GM23338 (cell line): ENCODE results near the gene TM9SF2. TPM values are rescaled to one million over a fixed set of nuclear protein-coding genes. Genes with fewer than 3 reads are reported as not detected.

ENCODE experiments used
- ATAC-seq: fragments of 200-7000 bp; cut with Tn5 transposase; 3 replicates; pipeline ENCODE4 v1.9.1; 2020
- DNase-seq: peaks from one replicate; pipeline ENCODE4 v3.0.0-alpha.2; 2015; ENCODE audit warnings: low spot score
- H2AFZ ChIP-seq: fragments of 200-600 bp; sonication (generic); 2 replicates; pipeline ENCODE4 v1.8.0; 2016; ENCODE audit warnings: antibody characterized with exemption, mild to moderate bottlenecking, moderate library complexity
- H3F3A ChIP-seq: fragments of 200-600 bp; sonication (generic); replicated peaks from 2 replicates; pipeline ENCODE4 v1.8.0; 2017; ENCODE audit warnings: antibody characterized with exemption, mixed run types, low read depth
- H3K27ac ChIP-seq: fragments of 200-600 bp; sonication (generic); 2 replicates; pipeline ENCODE4 v1.6.1; 2016; ENCODE audit warnings: low read depth
- H3K27me3 ChIP-seq: fragments of 200-600 bp; sonication (generic); 2 replicates; pipeline ENCODE4 v1.8.0; 2016; ENCODE audit warnings: mild to moderate bottlenecking, mixed run types, moderate library complexity; ENCODE audit not compliant: insufficient read depth
- H3K36me3 ChIP-seq: fragments of 200-600 bp; sonication (generic); 2 replicates; pipeline ENCODE4 v1.8.0; 2016; ENCODE audit warnings: mild to moderate bottlenecking; ENCODE audit not compliant: insufficient read depth
- H3K4me1 ChIP-seq: fragments of 200-600 bp; sonication (generic); 2 replicates; pipeline ENCODE4 v1.8.0; 2016; ENCODE audit warnings: mild to moderate bottlenecking, moderate library complexity; ENCODE audit not compliant: insufficient read depth
- H3K4me2 ChIP-seq: fragments of 200-600 bp; sonication (generic); 2 replicates; pipeline ENCODE4 v1.7.1; 2017; ENCODE audit warnings: mixed run types
- H3K4me3 ChIP-seq: fragments of 200-600 bp; sonication (generic); 2 replicates; pipeline ENCODE4 v1.6.1; 2016; ENCODE audit warnings: mixed run types
- H3K79me2 ChIP-seq: fragments of 200-600 bp; sonication (generic); replicated peaks from 2 replicates; pipeline ENCODE4 v1.8.0; 2017; ENCODE audit warnings: mild to moderate bottlenecking; ENCODE audit not compliant: insufficient read depth
- H3K9me2 ChIP-seq: fragments of 200-600 bp; sonication (generic); 2 replicates; pipeline ENCODE4 v1.8.0; 2017; ENCODE audit not compliant: insufficient read depth
- H4K20me1 ChIP-seq: fragments of 200-600 bp; sonication (generic); replicated peaks from 2 replicates; pipeline ENCODE4 v1.8.0; 2017; ENCODE audit warnings: mild to moderate bottlenecking; ENCODE audit not compliant: insufficient read depth
- H3K27ac Mint-ChIP-seq: 2 replicates; pipeline ENCODE4 v1.8.0; 2020; ENCODE audit warnings: inconsistent platforms, mild to moderate bottlenecking, moderate library complexity, mixed read lengths
- H3K27me3 Mint-ChIP-seq: 3 replicates; pipeline ENCODE4 v1.8.0; 2022; ENCODE audit warnings: low read depth, mild to moderate bottlenecking, moderate library complexity, mixed read lengths, inconsistent platforms; ENCODE audit not compliant: insufficient read depth, poor library complexity
- H3K36me3 Mint-ChIP-seq: 3 replicates; pipeline ENCODE4 v1.8.0; 2021; ENCODE audit warnings: low read depth, mild to moderate bottlenecking, inconsistent platforms, moderate library complexity, mixed read lengths
- H3K4me1 Mint-ChIP-seq: 3 replicates; pipeline ENCODE4 v1.8.0; 2020; ENCODE audit warnings: mild to moderate bottlenecking, inconsistent platforms, mixed read lengths
- H3K4me3 Mint-ChIP-seq: 3 replicates; pipeline ENCODE4 v1.8.0; 2021; ENCODE audit warnings: moderate library complexity, mild to moderate bottlenecking, inconsistent platforms, mixed read lengths
- H3K9me3 Mint-ChIP-seq: 3 replicates; pipeline ENCODE4 v1.8.0; 2020; ENCODE audit warnings: moderate library complexity, mild to moderate bottlenecking, inconsistent platforms, mixed read lengths
- CREB1 ChIP-seq: fragments of 250-450 bp; sonication (Bioruptor Pico); IDR thresholded peaks from 2 replicates; pipeline ENCODE4 v1.5.0; 2020; ENCODE audit warnings: low read depth, mild to moderate bottlenecking, moderate library complexity
- CTCF ChIP-seq, 2 experiments: fragments of 200-600 bp in 1 of 2; sonication (generic) in 1 of 2; conservative IDR thresholded peaks; 2 replicates each; pipeline versions ENCODE4 v1.5.1 to v1.6.1; 2016 to 2017; ENCODE audit warnings: antibody characterized with exemption in 2 of 2, low read depth in 2 of 2, mild to moderate bottlenecking in 2 of 2, moderate library complexity in 1 of 2
- ETS1 ChIP-seq: IDR thresholded peaks from 2 replicates; pipeline ENCODE4 v1.6.1; 2016; ENCODE audit warnings: antibody characterized with exemption
- EZH2phosphoT487 ChIP-seq: fragments of 200-600 bp; sonication (generic); IDR thresholded peaks from one replicate; pipeline ENCODE4 v1.8.1; 2018; ENCODE audit warnings: antibody characterized with exemption; ENCODE audit not compliant: unreplicated experiment
- JUNB ChIP-seq: IDR thresholded peaks from one replicate; pipeline ENCODE4 v1.6.1; 2016; ENCODE audit warnings: antibody characterized with exemption; ENCODE audit not compliant: unreplicated experiment
- NANOG ChIP-seq: IDR thresholded peaks from 2 replicates; pipeline ENCODE4 v1.6.1; 2016; ENCODE audit warnings: antibody characterized with exemption, borderline replicate concordance
- POLR2AphosphoS5 ChIP-seq: IDR thresholded peaks from 2 replicates; pipeline ENCODE4 v1.6.1; 2016; ENCODE audit warnings: antibody characterized with exemption, low read depth
- STAT1 ChIP-seq: IDR thresholded peaks from one replicate; pipeline ENCODE4 v1.6.1; 2016; ENCODE audit warnings: antibody characterized with exemption; ENCODE audit not compliant: unreplicated experiment
- ZNF114 ChIP-seq: fragments of 250-450 bp; sonication (Bioruptor Pico); IDR thresholded peaks from 2 replicates; pipeline ENCODE4 v1.5.0; 2020; ENCODE audit warnings: mild to moderate bottlenecking, moderate library complexity
- ZNF331 ChIP-seq: fragments of 250-450 bp; sonication (Bioruptor Pico); IDR thresholded peaks from 2 replicates; pipeline ENCODE4 v1.5.0; 2020; ENCODE audit warnings: low read depth, mild to moderate bottlenecking, moderate library complexity
- polyA plus RNA-seq: library from polyadenylated mRNA; unstranded; fragments of >200 nt; fragmentation: Nextera tagmentation; extraction: Ambion mirVana; gene quantifications from 2 replicates; pipeline ENCODE4 v1.2.1, GENCODE V29; 2016
- total RNA-seq: library from RNA; depleted of rRNA; stranded (reverse); fragments of >200 nt; shearing (Covaris generic); gene quantifications from 2 replicates; pipeline ENCODE4 v1.2.3, GENCODE V29; 2014
- TF ChIP-seq, protein P1 (sequence below): IDR thresholded peaks from one replicate; pipeline ENCODE4 v1.6.1; 2018; ENCODE audit warnings: antibody characterized with exemption; ENCODE audit not compliant: unreplicated experiment

Gene TM9SF2
- total and polyA plus RNA-seq, 2 experiments from 2014 or later = 50.5 to 115 TPM

DNA sequence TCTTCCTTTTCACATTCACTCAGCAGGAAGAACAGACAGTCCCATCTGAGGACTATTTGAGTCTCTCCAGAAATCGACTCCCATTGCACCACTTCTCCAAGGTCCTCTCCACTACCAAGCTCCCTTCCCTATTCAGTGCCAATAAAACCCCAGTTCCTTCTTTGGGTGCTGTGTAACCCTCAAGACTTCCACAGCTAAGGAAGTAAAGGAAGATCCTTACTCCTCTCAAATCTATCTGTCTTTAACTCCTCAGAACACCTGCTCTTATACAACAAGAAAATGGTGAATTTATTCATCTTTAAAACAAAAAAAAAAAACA is 29.2 kb upstream of the TM9SF2 start:
- Histone ChIP-seq H4K20me1 (no peaks in the 10 kb centered on the region), H3K4me1 (peaks cover 15% of the 10 kb centered on the region), H2AFZ (0 out of 2 replicates have a peak overlapping the region, but pooled peaks have one; percentile 23), H3K27ac (no peak overlapping the region), H3F3A (no peaks in the 10 kb centered on the region), H3K36me3 (no peaks in the 10 kb centered on the region), H3K9me2 (no peaks in the 10 kb centered on the region), H3K79me2 (no peaks in the 10 kb centered on the region), H3K4me3 (no peak overlapping the region), H3K27me3 (no peaks in the 10 kb centered on the region), H3K4me2 (no peak overlapping the region)
- ATAC-seq (no peak), DNase-seq (no peak)
- Mint-ChIP-seq H3K27ac (no peak overlapping the region), H3K36me3 (no peaks in the 10 kb centered on the region; the same call in 2 of the 3 replicates), H3K4me3 (no peak overlapping the region), H3K27me3 (peaks cover 5% of the 10 kb centered on the region), H3K9me3 (no peaks in the 10 kb centered on the region), H3K4me1 (peaks cover 27% of the 10 kb centered on the region)
- TF ChIP-seq NANOG (no peak), POLR2AphosphoS5 (no peak), ETS1 (no peak), ZNF331 (CRISPR knock-in tag) (no peak), JUNB (no peak)

- H3K27ac ChIP-seq = no peak overlapping the region
- H3K27ac Mint-ChIP-seq = no peak overlapping the region
- H3K36me3 ChIP-seq = no peaks in the 10 kb centered on the region
- no peaks in the 10 kb centered on the region for H4K20me1 ChIP-seq
- no peak overlapping the region for H3K4me3 Mint-ChIP-seq
- H3K4me2 ChIP-seq = no peak overlapping the region
- peaks cover 33% of the 10 kb centered on the region for H3K4me1 Mint-ChIP-seq
- no peaks in the 10 kb centered on the region for H3K9me2 ChIP-seq
- peaks cover 15% of the 10 kb centered on the region for H3K4me1 ChIP-seq
- H3K79me2 ChIP-seq = no peaks in the 10 kb centered on the region
- no peak overlapping the region for H3K4me3 ChIP-seq
- no peaks in the 10 kb centered on the region for H3K9me3 Mint-ChIP-seq
- peak overlapping the region; percentile 59; the same call in 1 of the 2 replicates for H2AFZ ChIP-seq
- no peaks in the 10 kb centered on the region for H3F3A ChIP-seq
- H3K27me3 Mint-ChIP-seq = peaks cover 2% of the 10 kb centered on the region
- no peak for ATAC-seq
- no peaks in the 10 kb centered on the region; the same call in 2 of the 3 replicates for H3K36me3 Mint-ChIP-seq
- DNase-seq = no peak
- H3K27me3 ChIP-seq = no peaks in the 10 kb centered on the region
- TF ChIP-seq STAT1 = no peak
- TF ChIP-seq, protein P1, sequence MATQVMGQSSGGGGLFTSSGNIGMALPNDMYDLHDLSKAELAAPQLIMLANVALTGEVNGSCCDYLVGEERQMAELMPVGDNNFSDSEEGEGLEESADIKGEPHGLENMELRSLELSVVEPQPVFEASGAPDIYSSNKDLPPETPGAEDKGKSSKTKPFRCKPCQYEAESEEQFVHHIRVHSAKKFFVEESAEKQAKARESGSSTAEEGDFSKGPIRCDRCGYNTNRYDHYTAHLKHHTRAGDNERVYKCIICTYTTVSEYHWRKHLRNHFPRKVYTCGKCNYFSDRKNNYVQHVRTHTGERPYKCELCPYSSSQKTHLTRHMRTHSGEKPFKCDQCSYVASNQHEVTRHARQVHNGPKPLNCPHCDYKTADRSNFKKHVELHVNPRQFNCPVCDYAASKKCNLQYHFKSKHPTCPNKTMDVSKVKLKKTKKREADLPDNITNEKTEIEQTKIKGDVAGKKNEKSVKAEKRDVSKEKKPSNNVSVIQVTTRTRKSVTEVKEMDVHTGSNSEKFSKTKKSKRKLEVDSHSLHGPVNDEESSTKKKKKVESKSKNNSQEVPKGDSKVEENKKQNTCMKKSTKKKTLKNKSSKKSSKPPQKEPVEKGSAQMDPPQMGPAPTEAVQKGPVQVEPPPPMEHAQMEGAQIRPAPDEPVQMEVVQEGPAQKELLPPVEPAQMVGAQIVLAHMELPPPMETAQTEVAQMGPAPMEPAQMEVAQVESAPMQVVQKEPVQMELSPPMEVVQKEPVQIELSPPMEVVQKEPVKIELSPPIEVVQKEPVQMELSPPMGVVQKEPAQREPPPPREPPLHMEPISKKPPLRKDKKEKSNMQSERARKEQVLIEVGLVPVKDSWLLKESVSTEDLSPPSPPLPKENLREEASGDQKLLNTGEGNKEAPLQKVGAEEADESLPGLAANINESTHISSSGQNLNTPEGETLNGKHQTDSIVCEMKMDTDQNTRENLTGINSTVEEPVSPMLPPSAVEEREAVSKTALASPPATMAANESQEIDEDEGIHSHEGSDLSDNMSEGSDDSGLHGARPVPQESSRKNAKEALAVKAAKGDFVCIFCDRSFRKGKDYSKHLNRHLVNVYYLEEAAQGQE = no peak
- TF ChIP-seq POLR2AphosphoS5 = no peak
- no peak for TF ChIP-seq ZNF114 (CRISPR knock-in tag)
- TF ChIP-seq EZH2phosphoT487 = no peak
- TF ChIP-seq CREB1 (CRISPR knock-in tag) = no peak
- no peak for TF ChIP-seq JUNB
- TF ChIP-seq ETS1 = no peak
- no peak for TF ChIP-seq CTCF (conservative IDR thresholded peaks at IDR 0.05; ENCODE audit: low read depth in 2 of 2)
- TF ChIP-seq NANOG = no peak
Measured at GRCh38 chr13:99473515-99473914, 27.8 kb upstream of the TM9SF2 start.
